ENCODE data around the gene GARIN5A.

- TF ChIP-seq CTCF (IDR thresholded peaks at IDR 0.05; ENCODE audit: low read depth, low read length, poor library complexity, severe bottlenecking) (no peak), EZH2phosphoT487 (IDR thresholded peaks at IDR 0.05; ENCODE audit: borderline replicate concordance, low read length) (no peak)
These were observed at the start of gene GARIN5A, which contains the start of gene EMC10 for GRCh38 chr19:50476224-50476906.

Data from DOHH2 (cell line).